Activated CD8-positive, alpha-beta memory T cell treated with anti-CD3 and anti-CD28 coated beads, Interleukin-2, amount 50 U/mL, for 1 hour (primary cell): Measurements from ENCODE around the gene IFITM1.
"Not testable (repeated sequence)": the region's sequence is repeated elsewhere in the genome, so short reads cannot be mapped to it uniquely, and the experiment has no call there.

ENCODE experiments used
- DNase-seq: peaks from one replicate; pipeline ENCODE4 v3.0.0-alpha.2; 2020; ENCODE audit errors: extremely low read depth

The IFITM1 gene

GRCh38 chr11:344836-345578 lies 31.2 kb downstream of the IFITM1 start:
- DNase-seq, result no peak

GRCh38 chr11:346529-346928 lies 32.7 kb downstream of the IFITM1 start:
- DNase-seq, result no peak

DNA sequence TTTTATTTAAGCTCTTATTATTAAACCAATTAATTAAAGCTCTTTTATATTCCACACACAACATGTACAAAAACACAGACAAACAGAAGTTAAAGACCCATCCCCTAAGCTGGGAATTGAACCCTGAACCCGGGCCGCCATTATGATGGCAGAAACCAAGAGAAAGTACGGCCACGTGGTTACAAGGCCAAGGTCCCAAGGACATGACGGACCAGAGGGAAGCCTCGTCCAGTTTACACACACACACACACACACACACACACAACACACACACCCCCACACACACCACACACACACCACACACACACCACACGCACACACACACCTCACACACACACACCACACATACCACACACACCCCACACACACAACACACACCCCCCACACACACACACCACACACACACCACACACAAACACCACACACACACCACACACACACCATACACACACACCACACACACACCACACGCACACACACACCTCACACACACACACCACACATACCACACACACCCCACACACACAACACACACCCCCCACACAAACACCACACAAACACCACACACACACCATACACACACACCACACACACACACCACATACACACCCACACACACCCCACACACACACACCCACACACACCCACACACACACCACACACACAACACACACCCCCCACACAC lies 35.6 kb downstream of the IFITM1 start:
- not testable (repeated sequence) for DNase-seq

GRCh38 chr11:350033-350722 lies 36.3 kb downstream of the IFITM1 start:
- DNase-seq, result not testable (repeated sequence)

- DNase-seq, result no peak
Observed at GRCh38 chr11:350723-351255, 36.9 kb downstream of the IFITM1 start.

GRCh38 chr11:351411-351810 lies 37.6 kb downstream of the IFITM1 start:
- DNase-seq, result no peak

DNA sequence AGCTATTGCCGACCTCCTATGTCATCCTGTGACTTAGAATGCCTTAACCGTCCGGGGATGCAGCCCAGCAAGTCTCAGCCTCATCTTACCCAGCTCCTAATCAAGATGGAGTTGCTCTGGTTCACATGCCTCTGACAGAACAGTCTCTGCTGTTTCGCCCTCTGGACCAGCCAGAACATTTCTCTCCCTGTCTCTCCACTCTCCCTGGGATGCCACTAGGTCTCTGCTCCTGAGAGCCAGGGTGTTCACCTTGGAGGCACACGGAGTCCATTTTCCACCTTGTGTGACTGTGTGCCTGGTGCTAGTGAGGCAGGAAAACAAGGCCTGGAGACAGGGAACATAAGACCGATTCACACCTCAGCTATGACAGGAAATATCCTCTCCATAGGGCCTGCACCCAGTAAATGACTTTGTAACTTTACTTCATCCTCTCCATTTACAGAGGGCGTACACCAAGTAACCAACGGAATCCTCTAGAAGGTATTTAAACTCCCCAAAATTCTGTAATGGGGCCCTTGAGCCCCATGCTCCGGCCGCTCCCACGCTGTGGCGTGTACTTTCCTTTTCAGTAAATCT lies 38.7 kb downstream of the IFITM1 start:
- no peak for DNase-seq

DNA sequence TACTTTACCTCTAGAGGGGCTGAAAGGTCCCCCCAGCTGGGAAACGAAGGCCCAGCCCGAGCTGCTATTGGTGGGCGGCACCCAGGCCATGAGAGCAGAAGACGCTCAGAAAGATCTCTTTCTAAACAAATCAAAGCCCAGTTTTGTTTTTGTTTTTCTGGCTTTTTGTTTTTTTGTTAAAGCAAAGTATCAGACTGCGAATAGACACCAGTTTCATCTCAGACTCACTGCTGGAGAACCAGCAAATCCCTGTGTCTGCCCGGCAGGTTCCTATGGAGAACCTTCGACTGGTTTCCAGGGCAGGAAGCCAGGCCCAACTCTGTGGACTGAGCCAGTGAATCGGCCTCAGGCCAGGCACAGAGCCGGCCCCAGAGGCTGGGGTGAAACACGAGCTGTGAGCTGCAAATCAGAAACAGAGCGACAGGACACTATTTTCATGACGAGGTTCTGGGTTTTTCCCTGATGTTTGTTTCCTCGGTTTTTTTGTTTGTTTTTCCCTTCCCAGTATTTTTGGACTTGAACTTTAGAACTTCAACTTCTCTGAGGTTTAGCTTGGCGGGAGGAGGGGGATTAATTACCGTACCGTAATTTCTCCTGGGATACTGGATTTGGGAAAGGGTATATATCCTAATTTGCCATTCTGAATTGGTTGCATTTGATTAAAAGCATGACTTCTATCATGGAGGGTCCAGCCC lies 39.5 kb downstream of the IFITM1 start:
- no peak for DNase-seq

- DNase-seq, result peak; percentile 61
Observed at GRCh38 chr11:355581-356458, 42.0 kb downstream of the IFITM1 start.

DNA sequence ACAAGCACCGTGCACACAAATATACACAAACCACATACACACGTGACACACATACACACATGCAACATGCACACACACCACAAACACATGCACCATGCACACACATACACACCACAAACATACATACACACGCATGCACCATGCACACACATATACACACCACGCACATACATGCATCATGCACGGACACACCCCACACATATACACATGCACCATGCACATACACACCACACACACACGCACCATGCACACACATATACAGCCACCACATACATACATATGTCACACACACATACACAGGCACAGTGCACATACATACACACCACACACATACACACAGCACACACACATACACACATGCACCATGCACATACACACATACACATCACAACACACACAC lies 42.8 kb downstream of the IFITM1 start:
- no peak for DNase-seq

GRCh38 chr11:357582-357981 lies 43.7 kb downstream of the IFITM1 start:
- no peak for DNase-seq

- DNase-seq, result no peak
Observed at GRCh38 chr11:358129-358800, 44.4 kb downstream of the IFITM1 start.

GRCh38 chr11:359181-359714 lies 45.4 kb downstream of the IFITM1 start:
- DNase-seq, result no peak

- DNase-seq, result no peak
Observed at GRCh38 chr11:360326-361280, 46.8 kb downstream of the IFITM1 start.

DNA sequence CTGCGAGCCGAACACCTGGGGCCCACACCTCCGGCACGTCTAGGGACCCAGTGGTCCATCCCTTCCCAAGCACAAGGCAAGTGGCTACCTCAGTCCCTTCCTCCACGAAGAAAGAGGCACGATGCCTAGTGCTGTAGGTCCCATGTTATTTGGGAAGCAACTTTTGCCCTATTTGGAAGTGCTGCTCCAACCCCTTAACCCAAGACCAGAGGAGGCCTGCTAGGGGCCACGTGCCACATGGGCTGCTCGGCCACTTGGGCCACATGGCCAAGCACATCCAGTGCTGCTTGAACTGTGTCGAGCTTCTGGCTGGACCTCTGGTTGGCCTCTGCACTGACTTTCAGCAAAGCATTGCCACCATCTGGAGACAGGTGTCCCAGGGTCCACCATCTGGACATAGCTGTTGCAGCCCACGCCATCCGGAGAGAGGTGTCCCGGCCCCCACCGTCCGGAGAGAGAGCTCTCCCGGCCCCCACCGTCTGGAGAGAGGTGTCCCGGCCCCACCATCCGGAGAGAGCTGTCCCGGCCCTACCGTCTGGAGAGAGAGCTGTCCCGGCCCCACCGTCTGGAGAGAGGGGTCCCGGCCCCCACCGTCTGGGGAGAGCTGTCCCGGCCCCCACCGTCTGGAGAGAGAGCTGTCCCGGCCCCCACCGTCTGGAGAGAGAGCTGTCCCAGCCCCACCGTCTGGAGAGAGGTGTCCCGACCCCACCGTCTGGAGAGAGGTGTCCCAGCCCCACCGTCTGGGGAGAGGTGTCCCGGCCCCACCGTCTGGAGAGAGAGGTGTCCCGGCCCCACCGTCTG lies 49.0 kb downstream of the IFITM1 start:
- no peak for DNase-seq

GRCh38 chr11:363443-363805 lies 49.6 kb downstream of the IFITM1 start:
- not testable (repeated sequence) for DNase-seq

GRCh38 chr11:363948-364761 lies 50.3 kb downstream of the IFITM1 start:
- no peak for DNase-seq
